Measurements from ENCODE around the gene JMY. TPM values are rescaled to one million over a fixed set of nuclear protein-coding genes. Genes with fewer than 3 reads are reported as not detected.

JMY gene
- total RNA-seq, 2 donors from 2014 or later: 15.4 to 22.8 TPM

DNA sequence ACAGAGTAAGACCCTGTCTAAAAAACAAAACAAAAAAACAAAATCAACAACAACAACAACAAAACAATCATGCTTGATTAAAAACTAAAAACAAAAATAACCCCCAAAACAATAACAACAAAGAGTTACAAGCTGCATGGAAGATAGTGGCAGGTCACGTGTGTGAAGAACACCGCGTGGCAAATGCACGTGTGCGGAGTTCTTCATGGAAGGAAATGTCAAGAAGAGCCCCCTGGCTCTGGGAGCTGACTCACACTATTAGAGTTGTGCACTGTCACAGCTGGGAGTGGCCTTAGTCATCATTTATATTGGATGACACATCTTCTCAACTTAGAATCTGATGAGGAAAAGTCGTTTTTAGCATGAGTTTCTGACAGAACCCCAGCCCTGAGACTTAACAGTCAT lies 110.5 kb downstream of the JMY start:
- no peak for ATAC-seq (ENCODE audit: insufficient number of reproducible peaks, low FRiP score, low read depth)
- Histone ChIP-seq H3K4me3 (no peak overlapping the region), H3K27ac (no peak overlapping the region), H3K4me1 (ENCODE audit: control insufficient read depth in 1 of 2, low read depth in 2 of 2) (no peaks in the 10 kb centered on the region), H3K36me3 (no peaks in the 10 kb centered on the region), H3K9me3 (no peaks in the 10 kb centered on the region), H3K27me3 (replicated peaks; ENCODE audit: insufficient read depth) (no peaks in the 10 kb centered on the region)
- DNase-seq (ENCODE audit: low spot score): no peak
- TF ChIP-seq, protein P1, sequence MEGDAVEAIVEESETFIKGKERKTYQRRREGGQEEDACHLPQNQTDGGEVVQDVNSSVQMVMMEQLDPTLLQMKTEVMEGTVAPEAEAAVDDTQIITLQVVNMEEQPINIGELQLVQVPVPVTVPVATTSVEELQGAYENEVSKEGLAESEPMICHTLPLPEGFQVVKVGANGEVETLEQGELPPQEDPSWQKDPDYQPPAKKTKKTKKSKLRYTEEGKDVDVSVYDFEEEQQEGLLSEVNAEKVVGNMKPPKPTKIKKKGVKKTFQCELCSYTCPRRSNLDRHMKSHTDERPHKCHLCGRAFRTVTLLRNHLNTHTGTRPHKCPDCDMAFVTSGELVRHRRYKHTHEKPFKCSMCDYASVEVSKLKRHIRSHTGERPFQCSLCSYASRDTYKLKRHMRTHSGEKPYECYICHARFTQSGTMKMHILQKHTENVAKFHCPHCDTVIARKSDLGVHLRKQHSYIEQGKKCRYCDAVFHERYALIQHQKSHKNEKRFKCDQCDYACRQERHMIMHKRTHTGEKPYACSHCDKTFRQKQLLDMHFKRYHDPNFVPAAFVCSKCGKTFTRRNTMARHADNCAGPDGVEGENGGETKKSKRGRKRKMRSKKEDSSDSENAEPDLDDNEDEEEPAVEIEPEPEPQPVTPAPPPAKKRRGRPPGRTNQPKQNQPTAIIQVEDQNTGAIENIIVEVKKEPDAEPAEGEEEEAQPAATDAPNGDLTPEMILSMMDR (IDR thresholded peaks at IDR 0.05): no peak

DNA sequence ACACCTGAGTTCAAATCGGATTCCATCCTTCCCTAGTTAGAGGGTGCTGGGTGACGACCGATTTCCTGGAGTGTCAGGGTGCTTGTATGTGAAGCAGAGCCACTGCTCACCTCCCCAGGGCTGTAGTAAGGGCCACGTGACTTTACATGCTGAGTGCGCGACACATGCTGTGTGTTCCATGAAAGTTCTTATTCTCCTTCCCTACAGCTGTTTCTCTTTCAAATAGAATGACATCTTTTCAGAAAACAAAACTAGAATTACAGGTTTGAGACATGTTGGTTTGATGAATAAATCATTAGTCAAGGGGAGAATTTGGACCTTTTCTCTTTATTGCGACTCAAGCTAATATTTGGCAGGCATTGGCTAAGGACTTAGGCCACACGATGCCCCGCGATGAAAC lies 113.1 kb downstream of the JMY start:
- no peak overlapping the region for H3K27ac ChIP-seq
- ATAC-seq (ENCODE audit: insufficient number of reproducible peaks, low FRiP score, low read depth) (no peak), DNase-seq (ENCODE audit: low spot score) (no peak)
- no peaks in the 10 kb centered on the region for H3K4me1 ChIP-seq (ENCODE audit: control insufficient read depth in 1 of 2, low read depth in 2 of 2)
- H3K4me3 ChIP-seq: no peak overlapping the region
- H3K27me3 ChIP-seq (replicated peaks; ENCODE audit: insufficient read depth): no peaks in the 10 kb centered on the region
- TF ChIP-seq, protein P1 (IDR thresholded peaks at IDR 0.05): no peak
- no peaks in the 10 kb centered on the region for H3K9me3 ChIP-seq
- no peaks in the 10 kb centered on the region for H3K36me3 ChIP-seq

DNA sequence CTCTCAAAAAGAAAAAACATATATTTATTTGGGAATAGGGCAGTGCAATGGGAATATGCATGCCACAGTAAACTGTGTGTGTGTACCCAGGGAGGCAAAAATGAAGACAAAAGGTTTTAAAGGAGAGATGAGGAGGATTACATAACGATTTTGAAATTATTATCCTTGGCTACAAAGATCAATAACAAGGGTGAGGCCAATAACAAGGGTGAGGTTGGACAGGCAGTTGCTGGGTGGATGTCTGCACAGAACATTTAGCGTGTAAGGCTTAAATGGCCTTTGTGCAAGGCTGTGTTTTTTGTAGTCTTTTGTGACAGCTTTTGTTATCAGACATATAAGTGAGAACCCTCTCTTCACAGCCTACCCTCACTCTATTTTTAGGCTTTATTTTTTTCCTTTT lies 114.0 kb downstream of the JMY start:
- Histone ChIP-seq H3K9me3 (no peaks in the 10 kb centered on the region), H3K36me3 (no peaks in the 10 kb centered on the region), H3K27me3 (replicated peaks; ENCODE audit: insufficient read depth) (no peaks in the 10 kb centered on the region), H3K4me3 (no peak overlapping the region), H3K4me1 (ENCODE audit: control insufficient read depth in 1 of 2, low read depth in 2 of 2) (no peaks in the 10 kb centered on the region), H3K27ac (no peak overlapping the region)
- TF ChIP-seq, protein P1 (IDR thresholded peaks at IDR 0.05): no peak
- DNase-seq (ENCODE audit: low spot score) (no peak), ATAC-seq (ENCODE audit: insufficient number of reproducible peaks, low FRiP score, low read depth) (no peak)

DNA sequence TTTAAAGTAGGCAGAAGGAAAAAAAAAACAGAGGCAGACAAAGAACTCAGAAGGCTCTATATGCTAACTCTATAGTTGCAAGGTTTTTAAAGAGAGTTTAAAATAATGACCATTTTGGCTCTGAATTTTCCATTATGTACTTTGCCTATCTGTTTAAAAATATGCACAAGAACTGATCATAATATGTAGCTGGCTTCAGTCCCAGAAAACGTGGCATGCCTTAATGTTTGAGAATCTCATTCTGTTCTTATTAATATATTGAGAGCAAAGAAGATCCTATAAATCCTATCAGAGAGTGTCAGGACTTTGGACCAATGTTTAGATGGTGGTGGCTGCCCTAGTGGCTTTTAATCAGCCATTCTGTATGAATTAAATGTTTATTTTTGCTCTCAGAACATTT lies 121.5 kb downstream of the JMY start:
- Histone ChIP-seq H3K27ac (no peak overlapping the region), H3K36me3 (no peaks in the 10 kb centered on the region), H3K27me3 (replicated peaks; ENCODE audit: insufficient read depth) (no peaks in the 10 kb centered on the region), H3K4me3 (no peak overlapping the region), H3K9me3 (no peaks in the 10 kb centered on the region), H3K4me1 (ENCODE audit: control insufficient read depth in 1 of 2, low read depth in 2 of 2) (no peaks in the 10 kb centered on the region)
- TF ChIP-seq, protein P1 (IDR thresholded peaks at IDR 0.05): no peak
- DNase-seq (ENCODE audit: low spot score): no peak
- ATAC-seq (ENCODE audit: insufficient number of reproducible peaks, low FRiP score, low read depth): no peak

Other genes starting within 250 kb of the JMY start
- gene DMGDH, start 166.5 kb upstream of the JMY start, total RNA-seq: under 1 TPM; 0.85 to 0.95 TPM
- gene BHMT2, start 166.4 kb upstream of the JMY start, total RNA-seq: 10 to 100 TPM; 14.2 to 16.1 TPM
- gene BHMT, start 124.3 kb upstream of the JMY start, total RNA-seq: 1 to 10 TPM in 1 of 2 donors, under 1 TPM in 1; 0.41 to 2.0 TPM

Measured in thoracic aorta (tissue), 2 donors.